ENCODE measurements around the gene CD58. TPM values are rescaled to one million over a fixed set of nuclear protein-coding genes. Genes with fewer than 3 reads are reported as not detected.
"Not testable (repeated sequence)": the region's sequence is repeated elsewhere in the genome, so short reads cannot be mapped to it uniquely, and the experiment has no call there.

The CD58 gene
- total and polyA plus RNA-seq, 2 experiments from 2014 or later = 6.1 to 20.0 TPM

DNA sequence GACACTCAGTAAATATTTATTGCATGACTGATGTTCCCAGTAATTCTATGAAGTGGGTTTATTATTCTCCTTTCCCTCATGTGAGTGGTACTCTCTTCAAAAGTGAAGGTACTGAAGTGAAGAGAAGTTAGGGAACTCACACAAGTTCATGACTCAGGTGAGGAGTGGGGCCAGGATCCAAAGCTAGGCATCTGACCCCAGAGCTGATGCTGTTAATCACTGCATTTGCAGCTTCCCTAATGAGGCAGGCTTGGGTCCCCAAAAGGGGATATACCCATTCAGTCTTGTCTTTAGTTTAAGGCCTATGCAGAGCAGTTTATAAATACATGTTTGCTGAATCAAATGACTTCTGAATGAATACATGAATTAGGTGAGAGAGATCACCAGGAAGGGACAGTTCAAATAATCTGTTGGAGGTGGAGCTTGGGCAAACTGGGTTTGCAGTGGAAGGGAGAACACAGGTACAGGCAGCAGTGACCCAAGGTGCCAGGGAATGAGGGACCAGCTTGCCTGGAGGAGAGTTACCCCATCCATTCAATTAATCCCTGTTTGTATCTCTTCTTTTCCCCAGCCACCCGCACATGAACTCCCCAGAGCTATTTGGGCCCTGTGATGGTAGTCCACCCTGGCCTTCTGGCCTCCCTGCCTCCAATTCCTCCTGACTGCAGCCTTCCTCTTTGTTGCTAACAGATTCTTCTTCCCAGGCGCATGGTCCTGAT, 2.0 kb downstream of the CD58 start:
- no peak overlapping the region for H3K27ac ChIP-seq
- no peak overlapping the region for H3K4me3 ChIP-seq
- peaks cover 24% of the 10 kb centered on the region for H3K4me1 ChIP-seq (ENCODE audit: low read depth)
- DNase-seq (ENCODE audit: low read depth in 1 of 2, low spot score in 1 of 2) = no peak
- H3K36me3 ChIP-seq = no peaks in the 10 kb centered on the region
- H3K27me3 ChIP-seq = no peaks in the 10 kb centered on the region
- TF ChIP-seq, protein P1, sequence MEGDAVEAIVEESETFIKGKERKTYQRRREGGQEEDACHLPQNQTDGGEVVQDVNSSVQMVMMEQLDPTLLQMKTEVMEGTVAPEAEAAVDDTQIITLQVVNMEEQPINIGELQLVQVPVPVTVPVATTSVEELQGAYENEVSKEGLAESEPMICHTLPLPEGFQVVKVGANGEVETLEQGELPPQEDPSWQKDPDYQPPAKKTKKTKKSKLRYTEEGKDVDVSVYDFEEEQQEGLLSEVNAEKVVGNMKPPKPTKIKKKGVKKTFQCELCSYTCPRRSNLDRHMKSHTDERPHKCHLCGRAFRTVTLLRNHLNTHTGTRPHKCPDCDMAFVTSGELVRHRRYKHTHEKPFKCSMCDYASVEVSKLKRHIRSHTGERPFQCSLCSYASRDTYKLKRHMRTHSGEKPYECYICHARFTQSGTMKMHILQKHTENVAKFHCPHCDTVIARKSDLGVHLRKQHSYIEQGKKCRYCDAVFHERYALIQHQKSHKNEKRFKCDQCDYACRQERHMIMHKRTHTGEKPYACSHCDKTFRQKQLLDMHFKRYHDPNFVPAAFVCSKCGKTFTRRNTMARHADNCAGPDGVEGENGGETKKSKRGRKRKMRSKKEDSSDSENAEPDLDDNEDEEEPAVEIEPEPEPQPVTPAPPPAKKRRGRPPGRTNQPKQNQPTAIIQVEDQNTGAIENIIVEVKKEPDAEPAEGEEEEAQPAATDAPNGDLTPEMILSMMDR (IDR thresholded peaks at IDR 0.05; ENCODE audit: low read depth, low read length) = no peak
- no peaks in the 10 kb centered on the region for H3K9me3 ChIP-seq (ENCODE audit: low read depth)

DNA sequence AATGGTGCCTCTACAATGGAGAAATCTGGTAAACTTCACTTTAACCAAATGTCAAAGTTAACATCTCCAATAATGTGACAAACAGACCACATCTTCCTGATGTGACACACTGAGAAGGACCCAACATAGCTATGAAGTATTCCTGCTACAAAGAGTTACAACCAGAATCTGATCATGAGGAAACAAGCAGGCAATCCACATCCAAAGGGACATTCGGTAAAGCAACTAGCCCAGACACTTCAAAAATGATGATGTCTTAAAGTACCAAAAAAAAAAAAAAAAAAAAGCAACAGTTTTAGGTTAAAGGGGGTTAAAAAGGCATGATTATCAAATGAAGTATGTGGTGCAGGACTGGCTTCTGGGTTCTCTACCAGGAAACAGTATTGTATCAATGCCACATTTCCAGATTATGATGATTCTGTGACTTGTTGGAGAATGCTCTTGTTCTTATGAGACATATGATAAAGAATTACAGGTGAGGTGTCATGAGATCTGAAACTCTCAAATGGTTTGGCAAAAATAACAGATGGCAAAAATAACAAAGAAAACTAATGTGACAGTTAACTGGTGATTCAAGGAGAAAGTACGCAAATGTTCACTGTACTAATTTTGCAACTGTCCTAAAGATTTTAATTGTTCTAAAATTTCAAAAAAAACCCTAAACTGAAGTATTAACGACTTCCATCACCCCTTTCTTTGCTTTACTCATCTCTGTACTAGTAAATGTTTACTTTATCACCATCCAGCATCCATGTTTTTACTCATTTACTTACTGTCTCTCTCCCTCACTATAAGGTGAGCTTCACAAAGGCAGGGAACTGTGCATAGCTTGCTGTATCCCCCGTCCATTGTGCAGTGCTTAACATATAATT, 2.8 kb downstream of the CD58 start:
- no peak for DNase-seq (ENCODE audit: low read depth in 1 of 2, low spot score in 1 of 2)
- H3K4me1 ChIP-seq (ENCODE audit: low read depth) = peaks cover 19% of the 10 kb centered on the region
- H3K27me3 ChIP-seq = no peaks in the 10 kb centered on the region
- no peaks in the 10 kb centered on the region for H3K36me3 ChIP-seq
- H3K9me3 ChIP-seq (ENCODE audit: low read depth) = no peaks in the 10 kb centered on the region
- no peak overlapping the region for H3K4me3 ChIP-seq
- TF ChIP-seq, protein P1 (IDR thresholded peaks at IDR 0.05; ENCODE audit: low read depth, low read length) = no peak
- H3K27ac ChIP-seq = no peak overlapping the region

DNA sequence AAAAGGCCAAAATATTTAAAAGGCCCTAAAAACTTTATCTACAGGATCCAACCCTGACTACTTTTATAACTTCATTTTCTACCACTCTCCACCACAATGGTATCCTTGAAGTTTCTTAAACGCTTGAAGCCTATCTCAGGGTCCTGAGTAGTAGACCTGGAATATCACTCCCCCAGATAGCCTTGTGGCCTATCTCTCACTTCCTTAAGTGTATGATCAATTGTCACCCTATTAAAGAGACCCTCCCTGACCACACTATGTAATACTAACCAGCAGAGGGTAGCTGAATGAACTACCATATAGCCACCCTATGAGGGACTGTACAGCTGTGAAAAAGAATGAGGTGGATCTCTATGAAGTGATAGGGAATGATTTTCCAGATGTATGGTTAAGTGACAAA, 5.6 kb downstream of the CD58 start:
- DNase-seq (ENCODE audit: low read depth in 1 of 2, low spot score in 1 of 2) = no peak
- H3K4me1 ChIP-seq (ENCODE audit: low read depth) = no peaks in the 10 kb centered on the region

DNA sequence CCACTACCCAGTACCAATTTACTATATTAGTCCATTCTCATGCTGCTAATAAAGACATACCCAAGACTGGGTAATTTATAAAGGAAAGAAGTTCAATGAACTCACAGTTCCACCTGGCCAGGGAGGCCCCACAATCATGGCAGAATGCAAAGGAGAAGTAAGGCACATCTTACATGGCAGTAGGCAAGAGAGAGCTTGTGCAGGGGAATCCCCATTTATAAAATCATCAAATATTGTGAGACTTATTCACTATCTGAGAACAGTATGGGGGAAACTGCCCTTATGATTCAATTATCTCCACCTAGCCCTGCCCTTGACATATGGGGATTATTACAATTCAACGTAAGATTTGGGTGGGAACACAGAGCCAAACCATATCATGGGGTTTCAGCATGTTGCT, 6.4 kb downstream of the CD58 start:
- Histone ChIP-seq H3K9me3 (ENCODE audit: low read depth) (no peaks in the 10 kb centered on the region), H3K4me3 (no peak overlapping the region), H3K27me3 (no peaks in the 10 kb centered on the region), H3K4me1 (ENCODE audit: low read depth) (no peaks in the 10 kb centered on the region), H3K36me3 (no peaks in the 10 kb centered on the region), H3K27ac (no peak overlapping the region)
- DNase-seq (ENCODE audit: low read depth in 1 of 2, low spot score in 1 of 2) = no peak
- TF ChIP-seq, protein P1 (IDR thresholded peaks at IDR 0.05; ENCODE audit: low read depth, low read length) = no peak

More for the DNA sequence above, 5.6 kb downstream of the CD58 start:
- Histone ChIP-seq H3K27me3 (no peaks in the 10 kb centered on the region), H3K4me3 (no peak overlapping the region), H3K9me3 (ENCODE audit: low read depth) (no peaks in the 10 kb centered on the region), H3K27ac (no peak overlapping the region), H3K36me3 (no peaks in the 10 kb centered on the region)
- TF ChIP-seq, protein P1 (IDR thresholded peaks at IDR 0.05; ENCODE audit: low read depth, low read length) = no peak

DNA sequence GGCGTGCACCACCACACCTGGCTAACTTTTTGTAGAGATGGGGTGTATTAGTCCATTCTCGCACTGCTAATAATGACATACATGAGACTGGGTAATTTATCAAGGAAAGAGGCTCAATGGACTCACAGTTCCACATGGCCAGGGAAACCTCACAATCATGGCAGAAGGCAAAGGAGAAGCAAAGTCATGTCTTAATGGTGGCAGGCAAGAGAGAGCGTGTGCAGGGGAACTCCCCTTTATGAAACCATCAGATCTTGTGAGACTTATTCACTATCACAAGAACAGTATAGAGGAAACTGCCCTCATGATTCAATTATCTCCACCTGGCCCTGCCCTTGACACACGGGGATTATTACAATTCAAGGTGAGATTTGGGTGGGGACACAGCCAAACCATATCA, 8.4 kb downstream of the CD58 start:
- not testable (repeated sequence) for H3K36me3 ChIP-seq; H3K27me3 ChIP-seq; H3K4me3 ChIP-seq; H3K9me3 ChIP-seq (ENCODE audit: low read depth); DNase-seq (ENCODE audit: low read depth in 1 of 2, low spot score in 1 of 2); H3K4me1 ChIP-seq (ENCODE audit: low read depth); H3K27ac ChIP-seq

DNA sequence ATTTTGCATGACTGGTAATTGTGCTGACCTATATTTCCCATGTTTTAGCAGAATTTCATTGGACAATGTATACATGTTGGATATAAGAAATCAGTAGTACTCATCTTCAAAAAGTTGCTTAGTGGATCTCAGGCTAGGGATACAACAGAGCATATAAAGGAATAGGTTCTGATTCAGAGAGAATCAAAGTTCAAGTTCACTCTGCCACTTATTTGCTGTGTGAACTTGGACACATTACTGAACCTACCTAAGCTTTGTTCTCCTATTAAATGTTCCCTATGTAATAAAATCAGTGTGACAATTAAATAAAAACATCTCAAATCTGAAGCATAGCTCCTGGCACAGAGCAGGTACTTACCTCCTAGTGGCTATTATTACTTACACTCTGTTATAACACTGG, 9.3 kb downstream of the CD58 start:
- Histone ChIP-seq H3K27ac (no peak overlapping the region), H3K36me3 (no peaks in the 10 kb centered on the region), H3K4me3 (no peak overlapping the region), H3K9me3 (ENCODE audit: low read depth) (no peaks in the 10 kb centered on the region), H3K4me1 (ENCODE audit: low read depth) (no peaks in the 10 kb centered on the region), H3K27me3 (no peaks in the 10 kb centered on the region)
- no peak for DNase-seq (ENCODE audit: low read depth in 1 of 2, low spot score in 1 of 2)
- TF ChIP-seq, protein P1 (IDR thresholded peaks at IDR 0.05; ENCODE audit: low read depth, low read length) = no peak
